ENCODE results near the gene CCDC116. TPM values are rescaled to one million over a fixed set of nuclear protein-coding genes. Genes with fewer than 3 reads are reported as not detected.
"Not testable (repeated sequence)": the region's sequence is repeated elsewhere in the genome, so short reads cannot be mapped to it uniquely, and the experiment has no call there.

The CCDC116 gene
- total and polyA plus RNA-seq, 2 experiments from 2014 or later = 0.14 TPM; not detected in 1

GRCh38 chr22:21596356-21597135 lies 36.0 kb upstream of the CCDC116 start:
- not testable (repeated sequence) for H3F3A ChIP-seq (replicated peaks; ENCODE audit: low read depth); H3K4me3 Mint-ChIP-seq; ATAC-seq; H3K27me3 ChIP-seq (ENCODE audit: insufficient read depth); H3K4me3 ChIP-seq; H3K4me2 ChIP-seq; H3K27me3 Mint-ChIP-seq (ENCODE audit: insufficient read depth, low read depth, poor library complexity); H3K9me3 Mint-ChIP-seq; H3K4me1 ChIP-seq (ENCODE audit: insufficient read depth); H2AFZ ChIP-seq; DNase-seq (ENCODE audit: low spot score); H3K9me2 ChIP-seq (ENCODE audit: insufficient read depth); H3K4me1 Mint-ChIP-seq; H3K27ac ChIP-seq (ENCODE audit: low read depth); H3K27ac Mint-ChIP-seq
- Histone ChIP-seq H3K36me3 (ENCODE audit: insufficient read depth) (peaks cover 16% of the 10 kb centered on the region), H4K20me1 (replicated peaks; ENCODE audit: insufficient read depth) (peaks cover 94% of the 10 kb centered on the region), H3K79me2 (replicated peaks; ENCODE audit: insufficient read depth) (peaks cover 100% of the 10 kb centered on the region)
- H3K36me3 Mint-ChIP-seq (ENCODE audit: low read depth) = peaks cover 55% of the 10 kb centered on the region

DNA sequence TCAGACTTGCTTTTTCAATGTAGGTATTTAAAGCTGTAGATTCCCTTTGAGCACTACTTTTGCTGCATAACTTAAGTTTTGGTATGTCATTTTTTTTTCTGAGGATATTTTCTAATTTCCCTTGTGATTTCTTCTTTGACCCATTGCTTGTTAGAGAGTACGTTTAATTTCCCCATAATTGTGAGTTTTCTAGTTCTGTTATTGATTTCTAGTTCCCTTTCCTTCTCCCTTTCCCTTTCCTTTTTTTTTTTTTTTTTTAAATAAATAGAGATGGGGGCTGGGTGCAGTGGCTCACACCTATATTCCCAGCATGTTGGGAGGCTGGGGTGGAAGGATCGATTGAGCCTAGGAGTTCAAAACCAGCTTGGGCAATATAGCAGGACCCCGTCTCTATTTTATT lies 34.3 kb upstream of the CCDC116 start:
- H3K27me3 Mint-ChIP-seq (ENCODE audit: insufficient read depth, low read depth, poor library complexity) = peaks cover under 1% of the 10 kb centered on the region
- no peak for ATAC-seq
- no peak overlapping the region for H3K27ac ChIP-seq (ENCODE audit: low read depth)
- no peak overlapping the region for H3K4me3 Mint-ChIP-seq
- H3K27me3 ChIP-seq (ENCODE audit: insufficient read depth) = no peaks in the 10 kb centered on the region
- no peaks in the 10 kb centered on the region for H3K9me2 ChIP-seq (ENCODE audit: insufficient read depth)
- H3K4me1 Mint-ChIP-seq = peaks cover 13% of the 10 kb centered on the region
- DNase-seq (ENCODE audit: low spot score) = no peak
- no peak overlapping the region for H3K27ac Mint-ChIP-seq
- no peak overlapping the region for H3K4me3 ChIP-seq
- H3K36me3 ChIP-seq (ENCODE audit: insufficient read depth) = peaks cover 16% of the 10 kb centered on the region
- no peak overlapping the region for H2AFZ ChIP-seq
- no peaks in the 10 kb centered on the region for H3K4me1 ChIP-seq (ENCODE audit: insufficient read depth)
- no peaks in the 10 kb centered on the region; the same call in 2 of the 3 replicates for H3K9me3 Mint-ChIP-seq
- H3K79me2 ChIP-seq (replicated peaks; ENCODE audit: insufficient read depth) = peaks cover 100% of the 10 kb centered on the region
- H3K4me2 ChIP-seq = no peak overlapping the region
- H3F3A ChIP-seq (replicated peaks; ENCODE audit: low read depth) = peaks cover 3% of the 10 kb centered on the region; the same call in 1 of the 2 replicates
- H3K36me3 Mint-ChIP-seq (ENCODE audit: low read depth) = peaks cover 49% of the 10 kb centered on the region
- peaks cover 80% of the 10 kb centered on the region for H4K20me1 ChIP-seq (replicated peaks; ENCODE audit: insufficient read depth)
- TF ChIP-seq ZNF331 (CRISPR knock-in tag; IDR thresholded peaks at IDR 0.05; ENCODE audit: low read depth) (no peak), ZNF114 (CRISPR knock-in tag; IDR thresholded peaks at IDR 0.05) (no peak), EZH2 (IDR thresholded peaks at IDR 0.05; ENCODE audit: low read depth, unreplicated experiment) (no peak), NANOG (IDR thresholded peaks at IDR 0.05; ENCODE audit: borderline replicate concordance) (no peak), EZH2phosphoT487 (IDR thresholded peaks at IDR 0.05; ENCODE audit: unreplicated experiment) (no peak), POLR2AphosphoS5 (IDR thresholded peaks at IDR 0.05; ENCODE audit: low read depth) (no peak), REST (IDR thresholded peaks at IDR 0.05; ENCODE audit: unreplicated experiment) (no peak)
- TF ChIP-seq, protein P1, sequence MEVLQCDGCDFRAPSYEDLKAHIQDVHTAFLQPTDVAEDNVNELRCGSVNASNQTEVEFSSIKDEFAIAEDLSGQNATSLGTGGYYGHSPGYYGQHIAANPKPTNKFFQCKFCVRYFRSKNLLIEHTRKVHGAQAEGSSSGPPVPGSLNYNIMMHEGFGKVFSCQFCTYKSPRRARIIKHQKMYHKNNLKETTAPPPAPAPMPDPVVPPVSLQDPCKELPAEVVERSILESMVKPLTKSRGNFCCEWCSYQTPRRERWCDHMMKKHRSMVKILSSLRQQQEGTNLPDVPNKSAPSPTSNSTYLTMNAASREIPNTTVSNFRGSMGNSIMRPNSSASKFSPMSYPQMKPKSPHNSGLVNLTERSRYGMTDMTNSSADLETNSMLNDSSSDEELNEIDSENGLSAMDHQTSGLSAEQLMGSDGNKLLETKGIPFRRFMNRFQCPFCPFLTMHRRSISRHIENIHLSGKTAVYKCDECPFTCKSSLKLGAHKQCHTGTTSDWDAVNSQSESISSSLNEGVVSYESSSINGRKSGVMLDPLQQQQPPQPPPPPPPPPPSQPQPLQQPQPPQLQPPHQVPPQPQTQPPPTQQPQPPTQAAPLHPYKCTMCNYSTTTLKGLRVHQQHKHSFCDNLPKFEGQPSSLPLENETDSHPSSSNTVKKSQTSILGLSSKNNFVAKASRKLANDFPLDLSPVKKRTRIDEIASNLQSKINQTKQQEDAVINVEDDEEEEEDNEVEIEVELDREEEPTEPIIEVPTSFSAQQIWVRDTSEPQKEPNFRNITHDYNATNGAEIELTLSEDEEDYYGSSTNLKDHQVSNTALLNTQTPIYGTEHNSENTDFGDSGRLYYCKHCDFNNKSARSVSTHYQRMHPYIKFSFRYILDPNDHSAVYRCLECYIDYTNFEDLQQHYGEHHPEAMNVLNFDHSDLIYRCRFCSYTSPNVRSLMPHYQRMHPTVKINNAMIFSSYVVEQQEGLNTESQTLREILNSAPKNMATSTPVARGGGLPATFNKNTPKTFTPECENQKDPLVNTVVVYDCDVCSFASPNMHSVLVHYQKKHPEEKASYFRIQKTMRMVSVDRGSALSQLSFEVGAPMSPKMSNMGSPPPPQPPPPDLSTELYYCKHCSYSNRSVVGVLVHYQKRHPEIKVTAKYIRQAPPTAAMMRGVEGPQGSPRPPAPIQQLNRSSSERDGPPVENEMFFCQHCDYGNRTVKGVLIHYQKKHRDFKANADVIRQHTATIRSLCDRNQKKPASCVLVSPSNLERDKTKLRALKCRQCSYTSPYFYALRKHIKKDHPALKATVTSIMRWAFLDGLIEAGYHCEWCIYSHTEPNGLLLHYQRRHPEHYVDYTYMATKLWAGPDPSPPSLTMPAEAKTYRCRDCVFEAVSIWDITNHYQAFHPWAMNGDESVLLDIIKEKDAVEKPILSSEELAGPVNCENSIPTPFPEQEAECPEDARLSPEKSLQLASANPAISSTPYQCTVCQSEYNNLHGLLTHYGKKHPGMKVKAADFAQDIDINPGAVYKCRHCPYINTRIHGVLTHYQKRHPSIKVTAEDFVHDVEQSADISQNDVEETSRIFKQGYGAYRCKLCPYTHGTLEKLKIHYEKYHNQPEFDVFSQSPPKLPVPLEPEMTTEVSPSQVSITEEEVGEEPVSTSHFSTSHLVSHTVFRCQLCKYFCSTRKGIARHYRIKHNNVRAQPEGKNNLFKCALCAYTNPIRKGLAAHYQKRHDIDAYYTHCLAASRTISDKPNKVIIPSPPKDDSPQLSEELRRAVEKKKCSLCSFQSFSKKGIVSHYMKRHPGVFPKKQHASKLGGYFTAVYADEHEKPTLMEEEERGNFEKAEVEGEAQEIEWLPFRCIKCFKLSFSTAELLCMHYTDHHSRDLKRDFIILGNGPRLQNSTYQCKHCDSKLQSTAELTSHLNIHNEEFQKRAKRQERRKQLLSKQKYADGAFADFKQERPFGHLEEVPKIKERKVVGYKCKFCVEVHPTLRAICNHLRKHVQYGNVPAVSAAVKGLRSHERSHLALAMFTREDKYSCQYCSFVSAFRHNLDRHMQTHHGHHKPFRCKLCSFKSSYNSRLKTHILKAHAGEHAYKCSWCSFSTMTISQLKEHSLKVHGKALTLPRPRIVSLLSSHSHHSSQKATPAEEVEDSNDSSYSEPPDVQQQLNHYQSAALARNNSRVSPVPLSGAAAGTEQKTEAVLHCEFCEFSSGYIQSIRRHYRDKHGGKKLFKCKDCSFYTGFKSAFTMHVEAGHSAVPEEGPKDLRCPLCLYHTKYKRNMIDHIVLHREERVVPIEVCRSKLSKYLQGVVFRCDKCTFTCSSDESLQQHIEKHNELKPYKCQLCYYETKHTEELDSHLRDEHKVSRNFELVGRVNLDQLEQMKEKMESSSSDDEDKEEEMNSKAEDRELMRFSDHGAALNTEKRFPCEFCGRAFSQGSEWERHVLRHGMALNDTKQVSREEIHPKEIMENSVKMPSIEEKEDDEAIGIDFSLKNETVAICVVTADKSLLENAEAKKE (CRISPR knock-in tag; IDR thresholded peaks at IDR 0.05) = no peak
- TF ChIP-seq, protein P2, sequence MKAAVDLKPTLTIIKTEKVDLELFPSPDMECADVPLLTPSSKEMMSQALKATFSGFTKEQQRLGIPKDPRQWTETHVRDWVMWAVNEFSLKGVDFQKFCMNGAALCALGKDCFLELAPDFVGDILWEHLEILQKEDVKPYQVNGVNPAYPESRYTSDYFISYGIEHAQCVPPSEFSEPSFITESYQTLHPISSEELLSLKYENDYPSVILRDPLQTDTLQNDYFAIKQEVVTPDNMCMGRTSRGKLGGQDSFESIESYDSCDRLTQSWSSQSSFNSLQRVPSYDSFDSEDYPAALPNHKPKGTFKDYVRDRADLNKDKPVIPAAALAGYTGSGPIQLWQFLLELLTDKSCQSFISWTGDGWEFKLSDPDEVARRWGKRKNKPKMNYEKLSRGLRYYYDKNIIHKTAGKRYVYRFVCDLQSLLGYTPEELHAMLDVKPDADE (IDR thresholded peaks at IDR 0.05) = no peak

All from GM23338 (cell line).